Caco-2 (cell line): ENCODE measurements around the gene EGFR. TPM values are rescaled to one million over a fixed set of nuclear protein-coding genes. Genes with fewer than 3 reads are reported as not detected.

Experiments used
- BruUV-seq: library from RNA; stranded (reverse); fragments of 400-500 nt; replicated peaks from 2 replicates; lab custom pipeline; 2021; lab: Mats Ljungman, UMichigan
- CTCF ChIA-PET: fragments of 300-600 bp; sonication (Branson Sonifier 250); formaldehyde crosslinking; loops from one replicate; lab custom pipeline; 2022; ENCODE audit warnings: antibody characterized with exemption; lab: Charles Lee
- POLR2A ChIA-PET: fragments of 300-600 bp; sonication (Branson Sonifier 250); formaldehyde crosslinking; loops from one replicate; lab custom pipeline; 2022; ENCODE audit warnings: antibody characterized with exemption; lab: Charles Lee
- DNase-seq, 2 experiments: peaks; one replicate each; pipeline versions ENCODE4 v3.0.0 to v3.0.0-alpha.2; 2020 to 2022
- H3K27me3 ChIP-seq: replicated peaks from 2 replicates; pipeline ENCODE4 v1.6.0; 2011; ENCODE audit warnings: low read length; ENCODE audit not compliant: control insufficient read depth, insufficient read depth
- H3K36me3 ChIP-seq: 2 replicates; pipeline ENCODE4 v1.5.1; 2011; ENCODE audit warnings: low read length; ENCODE audit not compliant: control insufficient read depth, insufficient read depth
- H3K4me1 ChIP-seq: fragments of 250-450 bp; sonication (Bioruptor Pico); 2 replicates; pipeline ENCODE4 v1.5.1; 2020; ENCODE audit warnings: mild to moderate bottlenecking
- H3K4me3 ChIP-seq: 2 replicates; pipeline ENCODE4 v1.5.1; 2011; ENCODE audit warnings: low read depth, mild to moderate bottlenecking, control low read depth, low read length
- H3K9me3 ChIP-seq: fragments of 250-450 bp; sonication (Bioruptor Pico); 2 replicates; pipeline ENCODE4 v1.5.1; 2020; ENCODE audit warnings: mild to moderate bottlenecking, moderate library complexity
- H3K27ac Mint-ChIP-seq: one replicate; pipeline ENCODE4 v1.8.0; 2022; ENCODE audit warnings: mixed read lengths; ENCODE audit not compliant: unreplicated experiment
- H3K27me3 Mint-ChIP-seq: one replicate; pipeline ENCODE4 v1.8.0; 2022; ENCODE audit warnings: mixed read lengths; ENCODE audit not compliant: insufficient read depth, unreplicated experiment
- H3K36me3 Mint-ChIP-seq: one replicate; pipeline ENCODE4 v1.8.0; 2022; ENCODE audit warnings: mild to moderate bottlenecking, mixed read lengths; ENCODE audit not compliant: insufficient read depth, unreplicated experiment
- H3K4me1 Mint-ChIP-seq: one replicate; pipeline ENCODE4 v1.8.0; 2022; ENCODE audit warnings: low read depth, mixed read lengths; ENCODE audit not compliant: unreplicated experiment
- H3K4me3 Mint-ChIP-seq: one replicate; pipeline ENCODE4 v1.8.0; 2022; ENCODE audit warnings: mild to moderate bottlenecking, moderate library complexity, mixed read lengths; ENCODE audit not compliant: unreplicated experiment
- H3K9me3 Mint-ChIP-seq: one replicate; pipeline ENCODE4 v1.8.0; 2022; ENCODE audit warnings: mixed read lengths; ENCODE audit not compliant: unreplicated experiment
- intact Hi-C: fragments of 100-400 bp; cut with micrococcal nuclease; formaldehyde crosslinking; loops from one replicate; pipeline ENCODE4 v1.10.0; 2022; ENCODE audit not compliant: unreplicated experiment
- total RNA-seq: library from RNA; stranded (reverse); gene quantifications from 2 replicates; pipeline ENCODE4 v1.2.3, GENCODE V29; 2022
- TF ChIP-seq, protein P1 (sequence below), 2 experiments: fragments of 200-600 bp in 1 of 2; IDR thresholded peaks; 1 replicate in 1 of 2; 2 replicates in 1 of 2; pipeline versions ENCODE4 v1.5.1 to v1.8.0; 2011 to 2022; ENCODE audit warnings: antibody characterized with exemption in 1 of 2, control low read depth in 1 of 2, inconsistent platforms in 1 of 2, low read depth in 1 of 2, low read length in 1 of 2, mild to moderate bottlenecking in 1 of 2, moderate library complexity in 1 of 2; ENCODE audit not compliant: insufficient read depth in 1 of 2, severe bottlenecking in 1 of 2, unreplicated experiment in 1 of 2

The EGFR gene
- total RNA-seq, 1 experiment from 2014 or later, result 60.1 TPM

DNA sequence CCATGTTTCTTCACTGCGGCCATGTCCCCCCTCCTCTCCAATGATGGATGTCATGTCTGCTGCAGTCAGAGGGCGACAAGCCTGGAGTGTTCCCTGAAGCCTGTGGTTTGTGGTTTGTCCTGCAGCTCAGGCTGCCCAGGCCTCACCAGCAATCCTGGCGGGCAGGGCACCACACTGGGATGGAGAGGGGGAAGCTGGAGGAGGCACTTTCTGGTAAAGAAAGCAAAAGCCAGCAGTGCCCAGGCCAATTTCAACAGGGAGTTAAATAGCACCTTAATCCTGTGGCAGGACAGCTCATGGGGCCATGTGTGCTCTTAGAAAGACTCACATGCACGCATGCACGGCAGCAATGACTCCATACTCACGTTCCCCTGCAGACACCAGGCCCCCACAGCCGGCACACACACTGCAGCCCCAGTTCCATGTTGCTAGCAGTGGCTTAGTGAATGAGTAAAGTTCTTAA lies 158.3 kb downstream of the EGFR start:
- Mint-ChIP-seq H3K4me1 (peaks cover 35% of the 10 kb centered on the region), H3K9me3 (no peaks in the 10 kb centered on the region), H3K27me3 (no peaks in the 10 kb centered on the region), H3K36me3 (peaks cover 24% of the 10 kb centered on the region), H3K27ac (peak overlapping the region; percentile 67), H3K4me3 (no peak overlapping the region)
- TF ChIP-seq, protein P1, sequence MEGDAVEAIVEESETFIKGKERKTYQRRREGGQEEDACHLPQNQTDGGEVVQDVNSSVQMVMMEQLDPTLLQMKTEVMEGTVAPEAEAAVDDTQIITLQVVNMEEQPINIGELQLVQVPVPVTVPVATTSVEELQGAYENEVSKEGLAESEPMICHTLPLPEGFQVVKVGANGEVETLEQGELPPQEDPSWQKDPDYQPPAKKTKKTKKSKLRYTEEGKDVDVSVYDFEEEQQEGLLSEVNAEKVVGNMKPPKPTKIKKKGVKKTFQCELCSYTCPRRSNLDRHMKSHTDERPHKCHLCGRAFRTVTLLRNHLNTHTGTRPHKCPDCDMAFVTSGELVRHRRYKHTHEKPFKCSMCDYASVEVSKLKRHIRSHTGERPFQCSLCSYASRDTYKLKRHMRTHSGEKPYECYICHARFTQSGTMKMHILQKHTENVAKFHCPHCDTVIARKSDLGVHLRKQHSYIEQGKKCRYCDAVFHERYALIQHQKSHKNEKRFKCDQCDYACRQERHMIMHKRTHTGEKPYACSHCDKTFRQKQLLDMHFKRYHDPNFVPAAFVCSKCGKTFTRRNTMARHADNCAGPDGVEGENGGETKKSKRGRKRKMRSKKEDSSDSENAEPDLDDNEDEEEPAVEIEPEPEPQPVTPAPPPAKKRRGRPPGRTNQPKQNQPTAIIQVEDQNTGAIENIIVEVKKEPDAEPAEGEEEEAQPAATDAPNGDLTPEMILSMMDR (IDR thresholded peaks at IDR 0.05; ENCODE audit: insufficient read depth in 1 of 2, low read depth in 1 of 2, low read length in 1 of 2, severe bottlenecking in 1 of 2, unreplicated experiment in 1 of 2), result no peak
- no peak overlapping the region for H3K4me3 ChIP-seq
- H3K36me3 ChIP-seq, result peaks cover 5% of the 10 kb centered on the region; the same call in 1 of the 2 replicates
- no TSS peak for BruUV-seq
- peaks cover 47% of the 10 kb centered on the region for H3K4me1 ChIP-seq
- POLR2A ChIA-PET, result no interaction called here
- CTCF ChIA-PET, result no interaction called here
- intact Hi-C loops, result no loop called here
- H3K9me3 ChIP-seq, result no peaks in the 10 kb centered on the region
- DNase-seq, result no peak
- H3K27me3 ChIP-seq, result no peaks in the 10 kb centered on the region

DNA sequence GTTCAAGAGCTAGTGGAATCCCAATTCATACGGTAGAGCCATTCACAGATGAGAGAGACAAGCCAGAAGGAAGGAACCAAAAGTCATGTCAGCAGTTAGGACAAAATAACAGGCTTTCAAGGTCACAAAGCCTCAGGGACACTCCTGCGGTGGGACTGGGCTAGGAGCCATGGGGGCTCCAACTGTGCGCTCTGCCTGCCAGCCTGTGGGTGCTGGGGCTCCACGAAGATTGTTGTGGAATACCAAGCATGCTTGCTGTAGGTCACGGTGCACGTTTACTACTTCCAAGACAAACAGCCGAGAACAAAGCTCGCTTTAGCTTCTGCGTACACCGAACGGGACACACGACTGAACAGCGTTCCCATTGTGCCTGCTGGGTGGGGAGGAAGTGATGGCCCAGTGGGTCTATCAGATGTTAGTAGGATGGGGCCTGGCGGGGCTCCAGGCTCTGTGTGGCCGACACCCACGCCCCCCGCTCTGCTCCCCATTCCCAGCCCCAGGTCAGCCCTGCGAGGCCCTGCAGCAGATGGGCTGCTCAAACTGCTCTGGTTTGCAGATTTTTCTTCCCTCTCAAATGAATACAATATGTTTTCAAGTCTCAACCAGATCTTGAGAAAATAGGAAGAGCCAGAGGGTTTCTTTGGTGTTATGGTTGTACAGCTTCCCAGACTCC lies 158.9 kb downstream of the EGFR start:
- Histone ChIP-seq H3K36me3 (peaks cover 5% of the 10 kb centered on the region; the same call in 1 of the 2 replicates), H3K9me3 (no peaks in the 10 kb centered on the region), H3K4me3 (no peak overlapping the region), H3K27me3 (no peaks in the 10 kb centered on the region), H3K4me1 (peaks cover 53% of the 10 kb centered on the region)
- BruUV-seq, result no TSS peak
- TF ChIP-seq, protein P1 (IDR thresholded peaks at IDR 0.05; ENCODE audit: insufficient read depth in 1 of 2, low read depth in 1 of 2, low read length in 1 of 2, severe bottlenecking in 1 of 2, unreplicated experiment in 1 of 2), result no peak
- H3K27me3 Mint-ChIP-seq, result no peaks in the 10 kb centered on the region
- H3K4me3 Mint-ChIP-seq, result no peak overlapping the region
- H3K9me3 Mint-ChIP-seq, result no peaks in the 10 kb centered on the region
- ChIA-PET POLR2A (interaction anchor here (1.5 kb wide), 1 partner anchor 11 kb away, joined by 6 read pairs; no protein-coding TSS in a partner anchor), CTCF (no interaction called here)
- intact Hi-C loops, result no loop called here
- H3K36me3 Mint-ChIP-seq, result peaks cover 24% of the 10 kb centered on the region
- peak overlapping the region; percentile 67 for H3K27ac Mint-ChIP-seq
- H3K4me1 Mint-ChIP-seq, result peaks cover 38% of the 10 kb centered on the region
- no peak for DNase-seq

DNA sequence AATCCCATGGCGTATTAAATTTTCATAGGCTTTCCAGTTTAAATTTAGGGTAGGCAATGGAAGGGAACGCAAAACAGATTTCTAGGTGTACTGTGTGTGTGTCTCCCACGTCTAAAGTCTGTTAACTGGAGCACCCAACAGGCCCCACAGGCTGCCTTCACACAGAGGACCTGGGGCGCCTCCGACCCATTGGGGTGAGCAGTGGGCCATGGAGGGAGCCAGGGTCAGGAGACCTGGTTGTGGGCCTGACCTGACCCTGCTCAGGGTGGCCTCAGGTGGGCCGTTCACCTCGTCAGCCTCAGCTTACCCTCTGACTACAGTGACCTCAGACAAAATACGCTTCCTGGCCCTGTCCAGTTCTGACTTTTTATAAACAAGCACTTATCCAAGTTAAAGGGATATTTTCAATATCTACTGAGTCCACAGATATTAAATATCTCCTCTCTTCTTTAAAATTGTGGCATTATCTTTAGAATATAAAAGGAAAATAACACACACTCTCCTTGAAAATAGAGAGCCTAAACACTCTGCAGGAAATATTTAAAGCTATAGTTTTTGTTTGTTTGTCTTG lies 159.6 kb downstream of the EGFR start:
- intact Hi-C loops, result no loop called here
- peaks cover 24% of the 10 kb centered on the region for H3K36me3 Mint-ChIP-seq
- TF ChIP-seq, protein P1 (IDR thresholded peaks at IDR 0.05; ENCODE audit: insufficient read depth in 1 of 2, low read depth in 1 of 2, low read length in 1 of 2, severe bottlenecking in 1 of 2, unreplicated experiment in 1 of 2), result no peak
- Histone ChIP-seq H3K36me3 (peaks cover 5% of the 10 kb centered on the region; the same call in 1 of the 2 replicates), H3K27me3 (no peaks in the 10 kb centered on the region), H3K4me1 (peaks cover 58% of the 10 kb centered on the region), H3K4me3 (no peak overlapping the region), H3K9me3 (no peaks in the 10 kb centered on the region)
- H3K27ac Mint-ChIP-seq, result peak overlapping the region; percentile 85
- no peaks in the 10 kb centered on the region for H3K27me3 Mint-ChIP-seq
- no peak overlapping the region for H3K4me3 Mint-ChIP-seq
- ChIA-PET POLR2A (interaction anchor here (1.5 kb wide), 1 partner anchor 10 kb away, joined by 6 read pairs; no protein-coding TSS in a partner anchor), CTCF (interaction anchor here (1.4 kb wide), 1 partner anchor 77 kb away, joined by 6 read pairs; no protein-coding TSS in a partner anchor)
- no peak for DNase-seq
- BruUV-seq, result no TSS peak
- H3K9me3 Mint-ChIP-seq, result no peaks in the 10 kb centered on the region
- peaks cover 38% of the 10 kb centered on the region for H3K4me1 Mint-ChIP-seq
